GM19238 (cell line): Measurements from ENCODE around the gene RPP25L.
A peak's percentile ranks its signal among the peaks of the same experiment; 100 is the strongest.

ENCODE experiments used
- DNase-seq: peaks from one replicate; pipeline ENCODE4 v3.0.0; 2011; ENCODE audit warnings: low spot score; ENCODE audit not compliant: insufficient read length

RPP25L gene

GRCh38 chr9:34637356-34638137, 25.6 kb upstream of the RPP25L start, which contains the start of gene SIGMAR1:
TSS of gene SIGMAR1 (minus strand) at chr9:34637787. CDS start at chr9:34637697, 90 bp downstream.
- peak; percentile 88 for DNase-seq

DNA sequence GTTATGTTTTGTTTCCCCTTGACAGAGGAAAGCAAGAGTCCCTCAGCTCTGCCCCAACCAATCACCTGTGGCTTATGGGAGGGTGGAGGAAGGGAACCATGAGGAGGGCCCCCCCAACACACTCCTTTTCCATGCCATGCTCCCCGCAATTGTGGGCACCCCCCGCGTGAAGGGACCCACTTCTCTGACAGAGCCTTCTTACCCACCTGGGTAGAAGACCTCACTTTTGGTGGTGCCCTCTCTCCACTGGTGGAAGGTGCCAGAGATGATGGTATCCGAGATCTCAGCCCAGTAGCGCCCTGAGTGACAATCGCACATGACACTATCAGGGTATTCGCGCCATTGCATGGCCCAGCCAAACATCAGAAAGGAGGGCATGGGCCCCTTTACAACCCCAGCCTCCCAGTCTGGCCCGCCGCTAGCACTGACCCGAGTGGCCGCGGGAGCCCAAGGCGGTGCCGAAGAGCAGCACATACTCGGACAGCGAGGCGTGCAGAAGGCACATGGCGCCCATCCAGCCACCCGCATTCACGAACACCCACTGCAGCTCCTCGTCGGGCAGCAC, 25.0 kb upstream of the RPP25L start:
- DNase-seq, result no peak

- DNase-seq, result no peak
Measured at GRCh38 chr9:34635556-34635955, 23.7 kb upstream of the RPP25L start.

GRCh38 chr9:34634551-34635248, 22.8 kb upstream of the RPP25L start:
- no peak for DNase-seq

DNA sequence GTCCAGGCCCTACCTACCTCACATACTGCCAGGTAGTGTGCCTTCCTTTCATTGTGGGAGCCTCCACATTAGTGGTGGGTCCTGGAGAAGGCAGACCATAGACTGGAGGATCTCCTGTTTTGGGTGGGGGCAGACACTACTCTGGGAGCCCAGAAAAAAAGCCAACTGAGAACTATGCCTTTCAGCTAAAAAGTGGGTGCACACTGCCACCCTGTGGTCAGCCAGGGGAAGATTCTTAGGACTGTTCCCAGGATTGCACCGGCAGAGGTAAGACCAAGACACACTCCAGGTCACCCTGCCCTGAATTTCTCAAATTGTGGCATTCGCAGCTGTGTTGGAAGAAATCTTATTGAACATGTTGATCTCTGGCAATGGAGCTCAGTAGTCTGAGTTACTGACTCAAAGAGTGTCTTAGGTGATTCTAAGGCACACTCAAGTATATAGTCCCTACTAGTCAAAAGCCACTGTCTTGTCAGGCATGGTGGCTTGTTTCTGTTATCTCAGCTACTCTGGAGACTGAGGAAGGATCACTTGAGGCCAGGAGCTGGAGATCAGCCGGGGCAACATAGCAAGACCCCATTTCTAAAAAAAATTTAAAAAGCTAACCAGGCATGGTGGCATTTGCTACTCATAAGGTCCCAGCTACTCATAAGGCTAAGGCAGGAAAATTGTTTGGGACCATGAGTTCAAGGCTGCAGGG, 22.1 kb upstream of the RPP25L start:
- DNase-seq, result peak; percentile 79

GRCh38 chr9:34633166-34633565, 21.3 kb upstream of the RPP25L start:
- DNase-seq, result no peak

- no peak for DNase-seq
Measured at GRCh38 chr9:34630402-34631154, 18.7 kb upstream of the RPP25L start.

DNA sequence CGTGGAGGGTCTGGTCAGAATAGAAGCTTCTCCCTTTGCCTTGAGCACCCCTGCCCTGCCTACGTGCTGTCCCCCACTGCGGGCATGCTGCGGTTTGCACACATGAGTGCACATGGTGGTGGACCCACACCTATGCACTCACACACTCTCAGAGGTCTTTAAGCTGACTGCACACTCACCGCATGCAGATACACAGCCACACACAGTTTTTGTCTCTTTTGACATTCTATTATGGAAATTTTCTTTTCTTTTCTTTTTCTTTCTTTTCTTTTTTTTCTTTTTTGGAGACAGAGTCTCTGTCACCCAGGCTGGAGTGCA, 17.6 kb upstream of the RPP25L start:
- DNase-seq, result no peak

DNA sequence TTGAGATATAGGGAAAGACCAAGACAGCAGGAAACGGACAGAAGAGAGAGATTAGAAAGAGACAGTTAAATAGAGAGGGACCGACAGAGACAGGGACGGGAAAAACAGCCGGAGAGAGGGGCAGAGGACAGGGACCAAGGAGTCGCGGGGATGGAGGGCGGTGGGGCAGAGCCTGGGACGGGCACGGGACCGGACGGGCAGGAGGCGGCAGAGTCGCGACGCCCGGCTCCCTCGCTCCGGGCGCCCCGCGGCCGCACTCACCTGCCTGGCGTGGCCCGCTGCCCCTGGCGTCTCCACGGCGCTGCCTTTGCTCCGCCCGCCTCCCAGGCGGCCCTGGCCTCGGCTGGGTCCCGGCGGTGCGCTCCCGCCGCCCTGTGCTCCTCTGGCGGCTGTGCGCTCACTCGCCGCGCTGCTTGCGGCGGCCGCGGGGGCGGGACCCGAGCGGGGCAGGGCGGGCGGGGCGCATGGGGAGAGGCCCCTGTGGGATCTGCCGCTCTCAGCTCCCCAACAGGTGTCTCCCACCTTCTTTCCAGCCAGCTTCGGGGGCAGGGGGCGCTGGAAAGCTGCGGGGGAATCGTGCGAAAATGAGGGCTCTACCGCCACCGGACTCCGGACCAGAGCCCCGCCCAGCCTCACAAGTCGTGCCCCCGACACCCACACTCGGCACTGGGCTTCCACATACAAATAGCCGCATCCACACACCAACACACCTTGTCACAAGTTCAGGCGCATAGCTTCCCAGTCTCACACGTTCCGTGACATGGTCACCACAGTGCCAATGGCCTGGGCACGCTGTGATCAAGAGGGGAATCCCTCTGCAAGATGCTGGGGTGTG, 17.0 kb upstream of the RPP25L start, which contains the start of gene ARID3C:
Gene ARID3C, minus strand, starts transcription at position 411 of the 835 bp plus-strand sequence. CDS start 1,052 bp downstream, outside the sequence.
- DNase-seq, result no peak

DNA sequence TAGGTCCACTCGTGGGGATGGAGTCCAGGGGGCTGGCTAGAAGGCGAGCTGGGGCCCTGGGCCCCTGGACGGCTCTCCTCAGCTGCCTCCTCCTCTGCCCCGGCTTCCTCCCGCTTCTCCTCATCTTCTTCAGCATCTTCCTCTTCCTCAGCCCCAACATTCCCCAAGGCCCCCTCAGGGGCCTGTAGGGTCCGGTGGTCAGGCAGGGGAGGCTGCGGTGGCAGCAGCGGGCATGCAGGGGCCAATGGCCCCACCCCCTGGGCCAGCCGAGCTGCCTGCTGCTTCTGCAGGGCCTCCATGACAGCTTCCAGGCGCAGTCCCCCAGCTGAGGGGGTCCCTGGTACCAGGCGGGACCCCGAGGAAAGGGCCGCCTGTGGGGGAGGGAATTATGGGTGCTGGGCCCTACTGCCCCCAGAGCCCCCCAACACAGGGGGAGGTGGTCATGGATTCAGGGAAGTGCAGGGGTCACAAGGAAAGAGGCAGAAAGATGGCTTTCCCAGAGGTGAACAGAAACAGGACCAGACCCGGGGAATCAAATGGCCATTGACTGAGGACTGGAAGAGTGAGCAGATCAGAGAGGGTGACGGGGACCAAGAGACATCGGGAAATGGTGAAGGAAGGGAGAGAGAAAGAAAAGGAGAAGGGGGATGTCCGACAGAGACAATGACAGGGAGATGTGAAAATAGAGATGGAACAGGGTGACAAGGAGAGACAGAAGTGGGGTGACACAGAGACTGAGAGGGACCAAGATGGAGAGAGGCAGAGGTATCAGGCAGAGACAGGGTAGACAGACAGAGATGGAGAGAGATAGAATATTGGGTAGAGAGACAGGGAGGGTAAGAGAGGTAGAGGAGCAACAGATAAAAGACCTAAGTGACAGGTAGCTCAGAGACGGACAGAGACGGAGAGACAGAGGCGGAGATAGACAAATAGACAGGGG, 16.1 kb upstream of the RPP25L start:
- no peak for DNase-seq

DNA sequence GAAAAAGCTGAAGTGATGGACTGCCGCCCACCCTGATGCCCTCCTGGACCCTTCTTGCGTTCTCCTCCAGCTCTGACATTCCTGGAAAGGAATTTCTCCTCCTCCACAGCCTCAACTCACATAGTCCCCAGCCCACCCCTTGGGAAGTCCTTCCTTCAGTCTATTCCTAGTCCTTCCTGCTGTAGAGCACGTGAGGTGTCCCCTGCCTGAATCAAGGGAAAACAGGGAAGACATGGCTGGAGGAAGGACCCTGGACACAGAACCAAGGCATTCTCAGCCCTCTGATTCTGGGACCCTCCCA, 13.2 kb upstream of the RPP25L start:
- no peak for DNase-seq

- no peak for DNase-seq
Measured at GRCh38 chr9:34624475-34625185, 12.7 kb upstream of the RPP25L start.

- no peak for DNase-seq
Measured at GRCh38 chr9:34623374-34624235, 11.7 kb upstream of the RPP25L start.

DNA sequence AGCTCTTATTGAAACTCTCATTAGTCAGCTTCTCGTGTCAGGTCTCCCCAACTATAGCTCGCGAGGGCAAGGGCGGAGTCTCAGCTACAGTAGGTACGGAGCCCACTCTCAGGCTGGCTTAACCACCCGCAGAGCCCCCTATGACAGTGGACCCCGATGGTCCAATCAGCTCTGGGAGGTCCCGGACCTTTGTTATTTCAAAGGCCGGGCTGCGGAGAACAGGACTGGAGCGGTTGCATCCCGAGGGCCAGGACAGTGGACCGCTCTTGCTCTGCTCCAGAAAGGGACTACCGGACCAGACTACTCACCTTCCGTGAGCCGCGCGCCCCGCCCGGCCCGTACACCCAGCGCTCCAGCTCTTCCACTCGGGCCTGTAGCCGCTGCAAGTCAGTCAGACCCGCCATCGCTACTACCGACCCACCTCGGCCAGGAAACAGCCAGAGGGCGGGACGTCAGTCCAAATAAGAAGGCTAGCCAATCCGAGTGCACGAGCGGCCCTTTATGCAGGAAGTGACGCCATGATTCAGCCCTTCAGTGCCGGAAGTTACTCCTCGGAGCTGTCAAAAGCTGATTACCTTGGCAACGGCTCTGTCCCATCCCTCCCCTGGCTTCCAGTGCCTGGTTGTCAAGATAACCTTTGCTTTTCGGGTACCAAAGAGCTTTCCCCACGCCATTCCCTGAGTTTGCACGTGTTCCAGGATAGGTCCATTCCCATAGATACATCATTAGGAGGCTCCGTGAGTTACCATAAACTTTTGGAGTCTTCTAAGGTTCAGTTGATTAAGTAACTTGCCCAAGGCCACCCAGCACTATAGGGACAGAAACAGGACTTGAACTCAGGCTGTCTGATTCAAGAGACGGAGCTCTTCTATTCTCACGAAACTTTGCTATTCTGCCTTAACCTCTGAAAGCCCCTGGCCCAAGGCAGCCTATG, 8.4 kb upstream of the RPP25L start, which contains the start of gene DCTN3:
Gene DCTN3, minus strand, starts transcription at position 435 of the 934 bp plus-strand sequence. Its CDS starts 31 bp downstream, at position 404.
- peak; percentile 98 for DNase-seq

DNA sequence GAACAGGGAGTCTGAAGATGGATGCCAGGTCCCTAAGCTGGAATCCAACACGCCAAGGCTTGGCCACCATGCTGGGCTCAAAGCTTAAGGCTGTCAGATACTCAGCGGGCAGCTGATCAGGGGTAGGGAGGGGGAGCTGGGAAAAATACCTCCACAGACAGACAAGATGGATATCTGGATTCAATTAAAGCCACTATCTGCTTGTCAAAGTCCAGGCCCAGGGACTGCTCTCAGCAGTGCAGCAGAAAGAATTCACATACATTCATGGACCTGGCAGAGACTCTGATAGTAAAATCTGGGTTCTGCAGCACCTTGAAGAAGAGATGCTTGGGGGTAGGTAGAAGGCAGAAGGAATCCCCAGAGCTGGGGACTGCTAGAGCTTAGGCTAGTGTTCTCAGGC, 3.2 kb upstream of the RPP25L start:
- DNase-seq, result no peak

- DNase-seq, result peak; percentile 73
Measured at GRCh38 chr9:34612788-34613390, 992 bp upstream of the RPP25L start.
